ENCODE measurements around the gene SUPT5H. TPM values are rescaled to one million over a fixed set of nuclear protein-coding genes. Genes with fewer than 3 reads are reported as not detected.

Gene SUPT5H
- total RNA-seq, 1 experiment from 2014 or later: 102 TPM

- Histone ChIP-seq H3K4me3 (no peak overlapping the region), H3K27me3 (peaks cover 35% of the 10 kb centered on the region), H3K9me3 (no peaks in the 10 kb centered on the region), H3K36me3 (peaks cover 3% of the 10 kb centered on the region)
- DNase-seq: no peak
Measured at GRCh38 chr19:39496063-39496462, 50.7 kb downstream of the SUPT5H start.

DNA sequence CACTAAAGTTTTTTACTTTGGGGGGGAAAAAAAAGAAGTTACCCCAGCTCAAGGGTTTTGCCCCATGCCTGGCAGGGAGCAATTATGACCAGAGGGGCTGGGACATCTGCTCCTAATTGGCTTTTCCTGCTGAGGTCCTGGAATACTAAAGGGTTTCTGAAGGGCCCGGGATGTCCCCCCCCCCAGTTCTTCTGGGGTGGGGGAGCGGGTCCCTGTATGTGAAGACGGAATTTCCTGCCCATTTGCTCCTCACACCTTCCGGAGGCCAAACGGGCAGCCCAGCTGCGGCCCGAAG, 52.3 kb downstream of the SUPT5H start:
- no peaks in the 10 kb centered on the region for H3K36me3 ChIP-seq
- H3K9me3 ChIP-seq: no peaks in the 10 kb centered on the region
- H3K4me3 ChIP-seq: no peak overlapping the region
- no peak for DNase-seq
- H3K27me3 ChIP-seq: peaks cover 41% of the 10 kb centered on the region

GRCh38 chr19:39497996-39498797, 52.8 kb downstream of the SUPT5H start:
- DNase-seq: peak; percentile 34
- no peaks in the 10 kb centered on the region for H3K9me3 ChIP-seq
- no peaks in the 10 kb centered on the region for H3K36me3 ChIP-seq
- no peak overlapping the region for H3K4me3 ChIP-seq
- H3K27me3 ChIP-seq: peaks cover 41% of the 10 kb centered on the region

GRCh38 chr19:39498798-39499642, 53.6 kb downstream of the SUPT5H start, which contains the start of gene DLL3:
Gene DLL3 (plus strand): TSS chr19:39498947. CDS start chr19:39498975, 28 bp downstream.
- H3K27me3 ChIP-seq: peaks cover 41% of the 10 kb centered on the region
- H3K36me3 ChIP-seq: no peaks in the 10 kb centered on the region
- H3K4me3 ChIP-seq: no peak within 1 kb of the TSS

DNA sequence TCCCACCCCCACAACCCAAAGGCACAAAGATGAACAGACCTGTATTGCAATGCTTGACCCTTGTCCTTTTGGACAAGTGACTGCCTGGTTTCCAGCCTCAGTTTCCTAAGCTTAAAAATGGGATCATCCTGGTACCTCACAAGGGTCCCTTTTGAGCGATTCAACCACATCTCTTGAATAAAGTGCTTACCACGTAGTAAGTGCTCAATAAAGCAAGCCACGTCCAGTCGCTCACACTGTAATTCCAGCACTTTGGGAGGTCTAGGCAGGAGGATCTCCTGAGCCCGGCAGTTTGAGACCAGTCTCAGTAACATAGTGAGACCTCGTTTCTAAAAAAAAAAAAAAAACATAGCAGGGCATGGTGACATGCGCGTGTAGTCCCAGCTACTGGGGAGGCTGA, 54.5 kb downstream of the SUPT5H start:
- H3K4me3 ChIP-seq: no peak overlapping the region
- H3K36me3 ChIP-seq: no peaks in the 10 kb centered on the region
- DNase-seq: no peak
- peaks cover 41% of the 10 kb centered on the region for H3K27me3 ChIP-seq
- no peaks in the 10 kb centered on the region for H3K9me3 ChIP-seq

More at GRCh38 chr19:39498798-39499642, 53.6 kb downstream of the SUPT5H start, which contains the start of gene DLL3:
- DNase-seq: peak; percentile 17
- H3K9me3 ChIP-seq: no peaks in the 10 kb centered on the region

- DNase-seq: no peak
- H3K4me3 ChIP-seq: no peak overlapping the region
- H3K27me3 ChIP-seq: peaks cover 41% of the 10 kb centered on the region
- no peaks in the 10 kb centered on the region for H3K36me3 ChIP-seq
- no peaks in the 10 kb centered on the region for H3K9me3 ChIP-seq
Measured at GRCh38 chr19:39500543-39500942, 55.2 kb downstream of the SUPT5H start.

DNA sequence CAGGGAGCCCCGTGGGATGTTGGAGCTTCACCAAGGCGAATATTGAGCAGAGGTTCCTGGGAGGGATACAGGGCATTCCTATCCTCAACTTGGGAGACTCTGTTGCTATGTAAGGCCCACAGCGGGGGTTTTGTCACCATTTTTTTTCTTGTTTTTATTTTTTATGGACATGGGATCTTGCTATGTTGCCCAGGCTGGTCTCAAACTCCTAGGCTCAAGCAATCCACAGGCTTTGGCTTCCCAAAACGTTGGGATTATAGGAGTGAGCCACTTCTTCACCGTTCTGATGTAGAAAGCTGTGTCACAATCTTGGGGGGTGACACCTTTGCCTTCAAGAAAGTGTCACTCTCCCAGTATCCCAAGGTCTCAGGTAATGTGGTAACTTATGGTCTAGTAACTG, 56.0 kb downstream of the SUPT5H start:
- no peak overlapping the region for H3K4me3 ChIP-seq
- peaks cover 41% of the 10 kb centered on the region for H3K27me3 ChIP-seq
- no peaks in the 10 kb centered on the region for H3K36me3 ChIP-seq
- no peaks in the 10 kb centered on the region for H3K9me3 ChIP-seq
- DNase-seq: no peak

- no peaks in the 10 kb centered on the region for H3K9me3 ChIP-seq
- H3K36me3 ChIP-seq: no peaks in the 10 kb centered on the region
- H3K27me3 ChIP-seq: peaks cover 44% of the 10 kb centered on the region
- peak; percentile 65 for DNase-seq
- no peak overlapping the region for H3K4me3 ChIP-seq
Measured at GRCh38 chr19:39502640-39503417, 57.4 kb downstream of the SUPT5H start.

DNA sequence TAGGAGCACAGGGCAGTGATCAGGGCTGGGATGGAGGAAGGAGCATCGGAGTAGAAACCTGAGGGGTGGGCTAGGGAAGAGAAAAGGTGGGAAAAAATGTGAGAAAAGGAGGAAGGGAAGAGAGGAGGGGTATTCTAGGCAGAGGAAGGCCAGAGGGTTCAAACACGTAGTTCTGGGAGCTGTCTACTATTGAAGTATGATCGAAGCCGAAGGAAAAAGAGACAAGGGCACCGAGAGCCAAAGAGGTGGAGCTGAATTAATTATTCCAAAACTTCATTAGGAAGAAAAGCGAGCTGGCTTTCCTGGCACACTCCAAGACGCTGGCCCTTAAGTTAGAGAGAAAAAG, 61.2 kb downstream of the SUPT5H start:
- Histone ChIP-seq H3K36me3 (no peaks in the 10 kb centered on the region), H3K4me3 (peak overlapping the region; percentile 66), H3K9me3 (no peaks in the 10 kb centered on the region), H3K27me3 (peaks cover 17% of the 10 kb centered on the region)
- DNase-seq: no peak

DNA sequence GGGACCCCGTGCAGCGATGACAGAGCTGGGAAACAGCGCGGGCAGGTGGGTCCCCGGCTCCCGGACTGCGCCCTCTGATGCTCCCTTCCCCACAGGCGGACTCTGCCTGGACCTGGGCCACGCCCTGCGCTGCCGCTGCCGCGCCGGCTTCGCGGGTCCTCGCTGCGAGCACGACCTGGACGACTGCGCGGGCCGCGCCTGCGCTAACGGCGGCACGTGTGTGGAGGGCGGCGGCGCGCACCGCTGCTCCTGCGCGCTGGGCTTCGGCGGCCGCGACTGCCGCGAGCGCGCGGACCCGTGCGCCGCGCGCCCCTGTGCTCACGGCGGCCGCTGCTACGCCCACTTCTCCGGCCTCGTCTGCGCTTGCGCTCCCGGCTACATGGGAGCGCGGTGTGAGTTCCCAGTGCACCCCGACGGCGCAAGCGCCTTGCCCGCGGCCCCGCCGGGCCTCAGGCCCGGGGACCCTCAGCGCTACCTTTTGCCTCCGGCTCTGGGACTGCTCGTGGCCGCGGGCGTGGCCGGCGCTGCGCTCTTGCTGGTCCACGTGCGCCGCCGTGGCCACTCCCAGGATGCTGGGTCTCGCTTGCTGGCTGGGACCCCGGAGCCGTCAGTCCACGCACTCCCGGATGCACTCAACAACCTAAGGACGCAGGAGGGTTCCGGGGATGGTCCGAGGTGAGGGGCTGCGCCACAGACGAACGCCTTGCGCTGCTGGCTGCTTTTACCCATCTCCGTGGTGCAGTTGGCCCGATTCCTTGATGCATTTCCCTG, 61.7 kb downstream of the SUPT5H start:
- no peaks in the 10 kb centered on the region for H3K9me3 ChIP-seq
- H3K36me3 ChIP-seq: no peaks in the 10 kb centered on the region
- peak; percentile 74 for DNase-seq
- H3K4me3 ChIP-seq: peak overlapping the region; percentile 66
- H3K27me3 ChIP-seq: peaks cover 16% of the 10 kb centered on the region

DNA sequence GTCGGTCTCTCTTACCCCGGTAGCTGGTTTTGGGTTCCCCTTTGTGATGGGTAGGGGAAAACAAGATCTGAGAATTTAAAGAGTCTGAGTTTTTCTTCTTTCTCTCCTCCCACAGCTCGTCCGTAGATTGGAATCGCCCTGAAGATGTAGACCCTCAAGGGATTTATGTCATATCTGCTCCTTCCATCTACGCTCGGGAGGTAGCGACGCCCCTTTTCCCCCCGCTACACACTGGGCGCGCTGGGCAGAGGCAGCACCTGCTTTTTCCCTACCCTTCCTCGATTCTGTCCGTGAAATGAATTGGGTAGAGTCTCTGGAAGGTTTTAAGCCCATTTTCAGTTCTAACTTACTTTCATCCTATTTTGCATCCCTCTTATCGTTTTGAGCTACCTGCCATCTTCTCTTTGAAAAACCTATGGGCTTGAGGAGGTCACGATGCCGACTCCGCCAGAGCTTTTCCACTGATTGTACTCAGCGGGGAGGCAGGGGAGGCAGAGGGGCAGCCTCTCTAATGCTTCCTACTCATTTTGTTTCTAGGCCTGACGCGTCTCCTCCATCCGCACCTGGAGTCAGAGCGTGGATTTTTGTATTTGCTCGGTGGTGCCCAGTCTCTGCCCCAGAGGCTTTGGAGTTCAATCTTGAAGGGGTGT, 62.5 kb downstream of the SUPT5H start:
- Histone ChIP-seq H3K9me3 (no peaks in the 10 kb centered on the region), H3K36me3 (no peaks in the 10 kb centered on the region), H3K4me3 (peak overlapping the region; percentile 66), H3K27me3 (peaks cover 16% of the 10 kb centered on the region)
- DNase-seq: no peak

DNA sequence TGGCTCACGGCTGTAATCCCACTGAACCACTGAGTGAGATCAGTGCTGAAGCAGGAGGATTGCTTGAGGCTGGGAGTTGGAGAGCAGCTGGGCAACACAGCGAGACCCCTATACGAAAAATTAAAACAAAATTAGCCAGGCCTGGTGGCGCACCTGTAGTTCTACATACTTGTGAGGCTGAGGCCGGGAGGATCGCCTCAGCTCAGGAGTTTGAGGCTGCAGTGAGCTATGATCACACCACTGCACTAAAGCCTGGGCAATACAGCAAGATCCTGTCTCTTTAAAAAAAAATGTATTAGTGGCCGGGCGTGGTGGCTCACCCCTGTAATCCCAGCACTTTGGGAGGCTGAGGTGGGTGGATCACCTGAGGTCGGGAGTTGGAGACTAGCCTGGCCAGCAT, 63.2 kb downstream of the SUPT5H start:
- Histone ChIP-seq H3K9me3 (no peaks in the 10 kb centered on the region), H3K36me3 (no peaks in the 10 kb centered on the region)
- no peak for DNase-seq

GRCh38 chr19:39509233-39509632, 63.9 kb downstream of the SUPT5H start:
- DNase-seq: no peak
- Histone ChIP-seq H3K36me3 (no peaks in the 10 kb centered on the region), H3K9me3 (no peaks in the 10 kb centered on the region), H3K4me3 (no peak overlapping the region), H3K27me3 (peaks cover 28% of the 10 kb centered on the region)

More for the DNA sequence above, 63.2 kb downstream of the SUPT5H start:
- no peak overlapping the region for H3K4me3 ChIP-seq
- H3K27me3 ChIP-seq: peaks cover 22% of the 10 kb centered on the region

DNA sequence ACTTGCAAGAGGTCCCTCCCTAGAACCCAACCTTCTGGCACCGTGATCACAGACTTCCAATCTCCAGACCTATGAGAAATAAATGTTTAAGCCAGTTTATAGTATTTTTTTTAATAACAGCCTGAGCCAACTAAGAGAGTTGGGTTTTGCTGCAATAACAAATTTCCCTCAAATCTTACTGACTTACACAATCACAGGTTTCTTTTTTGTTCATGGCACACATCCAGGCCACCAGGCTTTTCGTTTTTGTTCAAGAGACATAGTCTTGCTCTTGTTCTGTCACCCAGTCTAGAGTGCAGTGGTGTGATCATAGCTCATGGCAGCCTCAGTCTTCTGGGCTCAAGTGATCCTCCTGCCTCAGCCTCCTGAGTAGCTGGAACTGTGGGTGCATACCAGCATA, 67.6 kb downstream of the SUPT5H start:
- Histone ChIP-seq H3K36me3 (no peaks in the 10 kb centered on the region), H3K27me3 (peaks cover 38% of the 10 kb centered on the region), H3K9me3 (no peaks in the 10 kb centered on the region), H3K4me3 (no peak overlapping the region)
- DNase-seq: no peak

- H3K36me3 ChIP-seq: no peaks in the 10 kb centered on the region
- peaks cover 36% of the 10 kb centered on the region for H3K27me3 ChIP-seq
- no peaks in the 10 kb centered on the region for H3K9me3 ChIP-seq
- H3K4me3 ChIP-seq: no peak within 1 kb of the TSS
- no peak for DNase-seq
Measured at GRCh38 chr19:39514840-39515550, 69.6 kb downstream of the SUPT5H start, which contains the start of gene SELENOV. Gene SELENOV (plus strand): TSS chr19:39515139. CDS start chr19:39515213, 74 bp downstream.
